NT2/D1 (cell line): Measurements from ENCODE around the gene PIGL.

ENCODE experiments used
- DNase-seq: peaks from one replicate; pipeline ENCODE4 v3.0.0-alpha.2; 2011; ENCODE audit warnings: low read depth, low spot score
- H3K27me3 ChIP-seq: 2 replicates; pipeline ENCODE4 v1.6.0; 2011; ENCODE audit warnings: mild to moderate bottlenecking; ENCODE audit not compliant: insufficient read length, insufficient read depth
- H3K36me3 ChIP-seq: 2 replicates; pipeline ENCODE4 v1.6.1; 2011; ENCODE audit warnings: mild to moderate bottlenecking, low read length, mixed read lengths; ENCODE audit not compliant: insufficient read depth, insufficient read length
- H3K4me1 ChIP-seq: 2 replicates; pipeline ENCODE4 v1.5.1; 2011; ENCODE audit not compliant: insufficient read depth, insufficient read length
- H3K4me3 ChIP-seq: 2 replicates; pipeline ENCODE4 v1.5.1; 2011; ENCODE audit warnings: low read depth; ENCODE audit not compliant: insufficient read length
- H3K9ac ChIP-seq: 2 replicates; pipeline ENCODE4 v1.6.0; 2011; ENCODE audit warnings: low read depth; ENCODE audit not compliant: insufficient read length
- H3K9me3 ChIP-seq: 2 replicates; pipeline ENCODE4 v1.5.1; 2011; ENCODE audit warnings: mild to moderate bottlenecking, low read length; ENCODE audit not compliant: insufficient read depth
- SUZ12 ChIP-seq: IDR thresholded peaks from 2 replicates; pipeline ENCODE4 v1.6.1; 2011; ENCODE audit not compliant: insufficient read length, insufficient read depth; ENCODE audit errors: extremely low read depth
- YY1 ChIP-seq: IDR thresholded peaks from 2 replicates; pipeline ENCODE4 v1.6.1; 2011; ENCODE audit not compliant: insufficient read length, insufficient read depth
- ZNF274 ChIP-seq: IDR thresholded peaks from 2 replicates; pipeline ENCODE4 v1.6.1; 2011; ENCODE audit warnings: mild to moderate bottlenecking, low read depth, low read length

PIGL gene

DNA sequence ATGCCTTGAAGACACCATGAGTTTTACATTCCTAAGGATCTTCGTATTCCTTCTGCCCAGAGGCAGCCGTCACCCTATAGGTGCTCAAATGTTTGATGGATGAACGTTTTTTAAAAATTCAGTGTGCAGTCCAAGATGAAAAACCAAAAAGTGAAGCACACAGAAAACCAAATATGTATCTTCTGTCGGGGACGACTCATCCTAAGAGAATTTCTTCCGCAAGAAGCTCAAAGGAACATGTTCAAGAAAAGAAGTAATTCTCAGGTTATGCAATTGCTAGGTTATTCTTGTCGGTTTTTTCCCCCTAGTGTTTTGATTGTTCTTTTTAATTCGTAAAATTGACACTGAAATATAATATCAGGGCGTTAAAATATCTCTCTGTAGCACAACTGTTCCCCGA is 134.8 kb downstream of the PIGL start:
- TF ChIP-seq SUZ12 (no peak), YY1 (no peak), ZNF274 (no peak)
- Histone ChIP-seq H3K4me3 (peak overlapping the region; percentile 58), H3K9me3 (no peaks in the 10 kb centered on the region), H3K36me3 (peaks cover 21% of the 10 kb centered on the region), H3K9ac (peak overlapping the region; percentile 82), H3K4me1 (no peaks in the 10 kb centered on the region), H3K27me3 (no peaks in the 10 kb centered on the region)
- no peak for DNase-seq

DNA sequence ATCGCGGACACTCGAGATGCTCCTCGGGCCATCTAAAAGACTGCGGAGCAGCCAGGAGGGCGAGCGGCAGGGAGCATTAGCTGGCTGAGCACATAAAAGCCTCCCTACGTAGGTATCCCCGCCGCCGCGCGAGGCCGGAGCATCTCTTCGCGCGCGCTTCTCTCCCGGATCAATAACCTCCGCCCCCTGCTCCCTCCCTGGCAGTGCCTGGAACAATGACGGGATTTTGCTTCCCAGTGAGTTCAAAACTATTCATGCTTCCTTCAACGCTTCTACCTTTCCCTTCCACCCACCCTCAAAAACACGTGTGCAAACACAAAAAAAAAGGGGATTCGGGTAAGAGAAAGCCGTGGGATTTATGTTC is 135.3 kb downstream of the PIGL start:
- no peaks in the 10 kb centered on the region for H3K27me3 ChIP-seq
- TF ChIP-seq YY1, result no peak
- no peak for TF ChIP-seq SUZ12
- no peak for TF ChIP-seq ZNF274
- no peak for DNase-seq

GRCh38 chr17:16352667-16353316 is 135.8 kb downstream of the PIGL start:
- H3K36me3 ChIP-seq, result peaks cover 16% of the 10 kb centered on the region
- TF ChIP-seq YY1 (no peak), ZNF274 (no peak), SUZ12 (no peak)
- H3K9ac ChIP-seq, result peak overlapping the region; percentile 82
- H3K9me3 ChIP-seq, result no peaks in the 10 kb centered on the region
- H3K4me3 ChIP-seq, result peak overlapping the region; percentile 58
- no peaks in the 10 kb centered on the region for H3K4me1 ChIP-seq
- no peaks in the 10 kb centered on the region for H3K27me3 ChIP-seq
- no peak for DNase-seq

More for the DNA sequence above, 135.3 kb downstream of the PIGL start:
- no peaks in the 10 kb centered on the region for H3K4me1 ChIP-seq
- peaks cover 16% of the 10 kb centered on the region for H3K36me3 ChIP-seq
- H3K9ac ChIP-seq, result peak overlapping the region; percentile 82
- peak overlapping the region; percentile 58 for H3K4me3 ChIP-seq
- H3K9me3 ChIP-seq, result no peaks in the 10 kb centered on the region

DNA sequence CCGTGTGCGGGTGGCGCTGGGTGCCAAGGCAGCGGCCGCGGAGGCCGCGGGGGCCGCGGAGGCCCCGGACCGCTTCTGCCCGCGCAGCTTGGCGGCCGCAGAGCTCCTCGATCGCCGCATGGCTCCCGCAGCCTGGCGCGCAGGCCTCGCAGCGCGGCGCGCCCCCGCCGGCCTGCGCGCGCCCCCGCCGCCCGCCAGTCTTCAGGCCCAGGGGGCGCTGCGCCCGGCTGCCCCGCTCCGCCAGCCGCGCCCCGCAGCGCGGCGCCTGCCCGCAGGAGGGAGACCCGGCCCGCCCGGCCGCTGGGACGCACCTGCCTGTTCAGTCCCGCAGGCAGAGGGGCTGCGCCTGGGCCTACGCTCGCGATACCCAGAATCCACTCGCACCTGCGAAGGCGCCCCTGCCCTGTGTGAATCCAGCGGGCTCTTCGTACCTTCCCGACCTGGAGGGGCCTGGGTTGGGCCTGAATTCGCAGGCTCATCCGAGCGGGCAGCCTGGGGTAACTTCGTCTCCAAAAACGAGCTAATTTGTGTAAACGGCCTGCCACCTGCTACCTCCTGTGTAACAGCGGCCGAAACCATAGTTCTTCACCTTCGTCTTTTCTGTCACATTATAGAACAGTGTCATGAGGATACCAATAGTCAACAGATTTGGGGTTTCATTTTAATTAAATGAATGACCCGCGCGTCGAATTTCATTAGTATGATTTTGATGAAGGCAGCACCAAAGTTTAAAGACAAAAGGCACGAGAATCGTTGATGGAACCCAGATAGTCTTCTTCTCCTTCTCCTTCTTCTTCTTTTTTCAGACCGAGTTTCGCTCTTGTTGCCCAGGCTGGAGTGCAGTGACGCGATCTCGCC is 136.5 kb downstream of the PIGL start, which contains the start of gene CENPV:
TSS of gene CENPV (minus strand) at position 153 of the 858 bp plus-strand sequence. CDS start at position 120, 33 bp downstream.
- no peak for DNase-seq
- Histone ChIP-seq H3K4me1 (no peaks in the 10 kb centered on the region), H3K4me3 (peak within 1 kb of the TSS; percentile 58), H3K36me3 (peaks cover 13% of the 10 kb centered on the region), H3K9me3 (no peaks in the 10 kb centered on the region), H3K9ac (peak within 1 kb of the TSS; percentile 82), H3K27me3 (no peaks in the 10 kb centered on the region)
- TF ChIP-seq SUZ12 (no peak), ZNF274 (no peak), YY1 (no peak)

GRCh38 chr17:16354585-16354984 is 137.6 kb downstream of the PIGL start:
- DNase-seq, result no peak
- Histone ChIP-seq H3K27me3 (no peaks in the 10 kb centered on the region), H3K36me3 (peaks cover 2% of the 10 kb centered on the region), H3K9ac (no peak overlapping the region), H3K9me3 (no peaks in the 10 kb centered on the region), H3K4me1 (no peaks in the 10 kb centered on the region), H3K4me3 (no peak overlapping the region)
- TF ChIP-seq ZNF274 (no peak), SUZ12 (no peak), YY1 (no peak)

GRCh38 chr17:16358394-16358793 is 141.4 kb downstream of the PIGL start:
- DNase-seq, result no peak
- Histone ChIP-seq H3K36me3 (no peaks in the 10 kb centered on the region), H3K9me3 (no peaks in the 10 kb centered on the region), H3K9ac (no peak overlapping the region), H3K27me3 (no peaks in the 10 kb centered on the region), H3K4me1 (no peaks in the 10 kb centered on the region), H3K4me3 (no peak overlapping the region)
- TF ChIP-seq ZNF274 (no peak), SUZ12 (no peak), YY1 (no peak)

DNA sequence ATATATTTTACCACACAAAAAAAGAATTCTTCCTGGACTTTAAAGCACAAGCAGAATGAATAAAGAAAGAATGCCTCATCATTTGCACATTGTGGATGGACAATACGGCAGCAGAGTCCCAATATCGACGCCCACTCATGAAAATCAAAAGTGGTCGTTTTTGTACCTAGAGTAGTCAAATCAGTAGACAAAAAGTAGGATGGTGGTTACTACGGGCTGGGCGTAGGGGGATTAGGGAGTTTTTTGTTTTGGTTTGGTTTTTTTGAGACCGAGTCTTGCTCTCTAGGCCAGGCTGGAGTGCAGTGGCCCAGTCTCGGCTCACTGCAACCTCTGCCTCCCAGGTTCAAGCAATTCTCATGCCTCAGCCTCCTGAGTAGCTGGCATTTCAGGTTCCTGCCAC is 144.9 kb downstream of the PIGL start:
- Histone ChIP-seq H3K27me3 (no peaks in the 10 kb centered on the region), H3K9ac (no peak overlapping the region), H3K36me3 (no peaks in the 10 kb centered on the region), H3K4me3 (no peak overlapping the region), H3K9me3 (no peaks in the 10 kb centered on the region), H3K4me1 (peaks cover 3% of the 10 kb centered on the region)
- DNase-seq, result no peak
- no peak for TF ChIP-seq YY1
- no peak for TF ChIP-seq SUZ12
- TF ChIP-seq ZNF274, result no peak
